CD1c-positive myeloid dendritic cell (primary cell): ENCODE measurements around the gene DCLK1.
"Not testable (repeated sequence)": the region's sequence is repeated elsewhere in the genome, so short reads cannot be mapped to it uniquely, and the experiment has no call there.

Experiments
- DNase-seq: peaks from one replicate; pipeline ENCODE4 v3.0.0-alpha.2; 2016; ENCODE audit errors: extremely low spot score

Gene DCLK1

DNA sequence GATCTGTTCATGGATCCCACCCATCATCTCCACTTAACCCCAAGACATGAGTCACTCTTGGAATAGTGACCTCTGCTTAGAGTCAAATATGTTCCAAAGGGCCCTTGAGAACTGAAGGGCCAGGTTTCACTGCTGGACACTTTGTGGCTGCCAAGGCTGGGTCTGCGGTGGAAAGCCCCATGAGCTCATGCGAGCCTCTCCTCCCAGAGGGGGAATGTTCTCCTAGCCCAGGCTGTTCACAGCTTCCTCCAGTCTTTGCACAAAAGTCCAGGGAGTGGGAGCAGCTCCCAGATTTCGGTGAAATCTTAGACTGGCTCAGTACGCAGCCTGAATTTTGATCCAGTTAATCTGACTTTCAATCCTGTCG is 732 bp upstream of the DCLK1 start:
- no peak for DNase-seq

DNA sequence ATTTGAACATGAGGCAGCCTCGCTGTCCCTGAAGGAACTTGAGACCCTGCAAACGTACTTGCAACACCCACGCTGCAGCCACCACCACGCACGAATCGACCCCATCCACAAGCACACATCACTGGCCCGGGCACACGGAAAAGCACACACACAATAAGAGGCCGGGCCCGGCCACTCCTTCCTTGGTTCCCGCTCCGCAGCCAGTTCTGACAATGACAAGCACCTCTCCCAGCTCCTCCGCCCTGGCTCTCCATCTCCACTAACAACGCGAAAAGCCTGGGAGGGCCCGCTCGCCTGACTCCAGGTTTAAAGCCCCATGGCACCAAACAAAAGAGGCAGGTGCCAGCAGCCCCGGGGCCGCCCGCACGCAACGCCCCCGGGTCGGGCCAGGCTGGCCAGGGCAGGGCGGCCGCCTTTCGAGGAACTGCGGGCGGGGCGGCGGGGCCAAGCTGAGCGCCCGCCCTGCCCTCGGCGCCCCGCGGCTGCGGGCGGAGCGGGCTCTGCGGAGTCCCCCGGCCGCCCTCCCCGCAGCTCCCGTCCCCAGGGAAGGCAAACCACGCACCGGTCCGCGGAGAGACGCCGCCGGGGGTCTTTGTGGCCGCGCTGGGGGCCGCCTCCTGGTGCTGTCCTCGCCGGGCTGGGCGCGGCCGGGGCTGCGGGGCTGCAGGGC is 495 bp downstream of the DCLK1 start:
- no peak for DNase-seq

- no peak for DNase-seq
Measured at GRCh38 chr13:36130193-36130551, 1.0 kb downstream of the DCLK1 start.

- DNase-seq = no peak
Measured at GRCh38 chr13:36129539-36129938, 1.6 kb downstream of the DCLK1 start.

DNA sequence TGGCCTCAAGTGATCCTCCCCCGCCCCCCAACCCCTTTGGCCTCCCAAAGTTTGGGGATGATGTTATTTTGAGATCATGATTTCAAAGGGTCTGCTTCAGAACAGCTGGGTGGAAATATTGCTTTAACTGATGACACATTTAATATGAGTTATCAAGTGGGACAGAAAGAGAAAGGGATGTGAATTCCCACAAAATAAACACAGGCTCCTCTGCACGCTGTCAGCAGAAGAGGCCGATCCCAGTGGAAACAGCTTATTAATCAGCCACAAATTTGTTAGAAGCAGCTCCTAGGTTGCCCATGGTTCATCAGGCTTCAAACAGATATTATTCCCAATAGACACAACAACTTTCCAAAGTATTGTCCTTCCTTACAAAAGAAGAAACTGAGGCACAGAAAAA is 4.7 kb downstream of the DCLK1 start:
- no peak for DNase-seq

GRCh38 chr13:36125841-36126240 is 5.3 kb downstream of the DCLK1 start:
- no peak for DNase-seq

GRCh38 chr13:36124236-36124822 is 6.9 kb downstream of the DCLK1 start:
- DNase-seq = no peak

GRCh38 chr13:36115306-36115705 is 15.9 kb downstream of the DCLK1 start:
- no peak for DNase-seq

DNA sequence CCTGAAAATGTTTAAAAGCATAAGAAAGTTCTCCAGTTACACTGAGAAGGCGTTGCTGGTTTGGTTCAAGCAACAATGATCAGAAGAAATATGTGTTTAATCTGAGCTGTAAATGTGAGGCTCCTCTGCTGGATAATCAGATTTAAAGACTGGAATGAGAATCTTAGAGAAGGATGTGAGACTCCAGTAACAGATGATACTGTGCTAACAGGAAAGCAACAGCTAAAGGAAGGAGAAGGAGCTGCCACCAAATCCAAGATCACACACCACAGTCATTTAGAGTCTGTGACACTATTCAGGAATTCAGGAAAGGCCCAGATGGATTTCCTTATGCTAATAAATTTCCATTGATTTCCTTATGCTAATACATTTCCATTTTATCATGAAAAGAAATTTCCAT is 16.9 kb downstream of the DCLK1 start:
- DNase-seq = no peak

- DNase-seq = no peak
Measured at GRCh38 chr13:36108954-36109353, 22.2 kb downstream of the DCLK1 start.

GRCh38 chr13:36108342-36108741 is 22.8 kb downstream of the DCLK1 start:
- DNase-seq = no peak

DNA sequence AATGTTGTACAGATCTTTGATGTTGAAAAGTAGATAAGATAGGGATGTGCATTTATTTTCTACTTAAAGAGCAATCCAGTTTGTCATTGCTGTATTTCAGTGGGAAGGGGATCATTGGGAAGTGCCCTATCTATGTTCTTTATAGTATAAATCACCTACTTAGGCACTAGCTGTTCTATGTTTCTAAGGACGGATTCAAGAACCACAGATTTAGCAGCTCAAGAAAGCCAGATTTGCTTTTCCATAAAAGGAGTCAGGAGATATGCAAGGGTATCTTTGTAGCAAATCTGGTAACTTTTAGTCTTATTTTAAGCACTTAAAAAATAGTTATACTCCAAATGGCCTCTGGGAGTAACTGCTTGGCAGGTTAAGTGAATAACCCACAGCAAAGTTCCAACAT is 23.7 kb downstream of the DCLK1 start:
- no peak for DNase-seq

DNA sequence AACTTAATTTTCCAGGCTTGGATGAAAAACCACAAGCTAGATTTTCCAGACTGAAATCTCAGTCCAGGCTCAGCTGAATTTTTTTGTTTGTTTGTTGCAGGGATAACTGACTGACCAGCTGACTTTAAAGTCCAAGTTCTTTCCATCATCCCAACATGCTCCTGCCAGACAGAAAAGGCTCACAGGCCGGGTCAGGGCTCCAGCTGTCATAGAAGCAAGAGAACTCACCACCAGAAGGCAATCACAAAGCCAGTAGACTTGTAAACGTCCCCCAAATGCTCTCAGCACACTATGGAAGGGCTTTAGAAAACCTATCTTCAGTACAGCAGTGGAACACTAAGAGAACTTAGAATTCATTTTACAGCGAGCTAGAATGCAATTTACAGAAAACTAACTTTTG is 25.5 kb downstream of the DCLK1 start:
- DNase-seq = no peak

- no peak for DNase-seq
Measured at GRCh38 chr13:36102721-36103120, 28.5 kb downstream of the DCLK1 start.

DNA sequence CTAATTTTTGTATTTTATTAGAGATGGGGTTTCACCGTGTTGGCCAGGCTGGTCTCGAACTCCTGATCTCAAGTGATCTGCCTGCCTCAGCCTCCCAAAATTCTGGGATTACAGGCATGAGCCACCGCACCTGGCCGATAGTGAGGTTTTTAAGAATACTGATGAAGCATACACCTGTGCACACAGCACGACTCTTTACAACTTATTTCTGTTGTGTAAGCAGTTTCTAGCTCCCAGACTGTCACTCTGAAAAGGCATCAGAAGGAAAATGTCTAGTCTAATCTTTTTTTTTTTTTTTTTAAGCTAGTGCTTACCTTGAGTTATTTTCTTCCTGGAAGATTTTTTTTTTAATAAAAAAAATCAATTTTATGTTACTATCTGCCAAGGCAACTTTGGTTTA is 29.3 kb downstream of the DCLK1 start:
- not testable (repeated sequence) for DNase-seq

- DNase-seq = no peak
Measured at GRCh38 chr13:36101157-36101556, 30.0 kb downstream of the DCLK1 start.

GRCh38 chr13:36098080-36098479 is 33.1 kb downstream of the DCLK1 start:
- DNase-seq = no peak

- DNase-seq = no peak
Measured at GRCh38 chr13:36096461-36097416, 34.4 kb downstream of the DCLK1 start.

- no peak for DNase-seq
Measured at GRCh38 chr13:36094478-36094877, 36.7 kb downstream of the DCLK1 start.

DNA sequence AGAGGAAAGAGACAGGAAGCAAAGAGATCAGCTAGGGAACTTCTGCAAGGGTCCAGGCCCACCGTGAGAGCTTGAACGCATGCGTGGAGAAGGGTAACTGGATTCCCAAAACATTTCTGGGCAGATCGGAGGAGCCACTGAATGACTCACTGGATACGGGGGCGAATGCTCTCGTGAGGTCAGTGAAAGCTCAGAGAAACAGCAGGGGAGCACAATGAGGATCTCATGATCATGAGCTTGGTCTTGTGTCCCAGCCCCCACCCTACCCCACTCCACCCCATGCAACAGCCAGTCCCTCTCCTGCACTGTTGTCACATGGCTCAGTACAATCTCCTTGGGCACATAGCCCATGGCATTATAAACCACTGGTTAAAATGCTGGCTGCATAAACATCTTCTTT is 40.6 kb downstream of the DCLK1 start:
- DNase-seq = no peak

DNA sequence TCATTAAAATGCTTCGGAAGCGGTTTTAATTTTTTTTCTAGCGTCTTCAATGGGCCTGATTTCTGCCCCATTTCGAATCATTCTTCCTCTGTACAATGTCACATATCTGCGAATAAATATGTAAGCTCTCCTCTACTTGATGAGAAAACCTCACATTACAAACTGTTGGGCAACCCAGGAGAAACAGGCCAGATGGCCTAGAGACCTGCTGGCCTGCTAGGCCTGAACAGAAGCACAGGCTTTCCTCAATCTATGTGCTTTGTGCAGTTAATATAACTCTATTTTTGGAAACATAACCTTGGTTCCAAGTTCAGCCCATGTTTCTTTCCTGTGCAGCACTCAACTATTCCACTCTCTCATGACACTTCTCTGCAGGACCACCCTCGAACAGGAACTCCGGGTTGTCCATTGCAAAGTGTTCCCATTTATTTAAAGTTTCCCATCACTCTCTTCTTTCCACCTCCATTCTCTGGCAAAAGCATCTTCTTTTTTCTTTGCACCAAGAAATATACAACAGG is 42.0 kb downstream of the DCLK1 start:
- DNase-seq = no peak

DNA sequence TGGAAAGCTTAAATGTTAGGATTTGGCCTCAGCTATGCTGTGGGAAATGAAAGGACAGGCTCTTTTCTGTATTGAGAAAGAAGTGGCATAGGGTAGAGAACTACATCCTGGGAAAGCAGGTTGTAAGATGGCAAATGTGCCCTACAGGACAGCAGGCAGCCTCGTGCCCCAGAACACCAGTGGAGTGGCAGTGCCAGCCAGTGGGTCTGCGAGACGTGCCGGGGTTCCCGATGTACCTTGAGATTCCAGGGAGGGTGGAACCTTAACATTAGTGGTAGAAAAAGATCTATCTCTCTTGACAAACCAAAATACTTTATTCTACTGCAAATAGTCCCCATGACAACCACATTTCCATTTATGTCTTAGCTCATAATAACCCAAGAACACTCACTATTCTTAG is 42.7 kb downstream of the DCLK1 start:
- no peak for DNase-seq

GRCh38 chr13:36088001-36088400 is 43.2 kb downstream of the DCLK1 start:
- DNase-seq = no peak
